Esophagus squamous epithelium (tissue), 4 donors: ENCODE data around the gene IL12A.

Source experiments
- POLR2A ChIP-seq, 4 donors: fragments of 450-650 bp; IDR thresholded peaks; one replicate each; pipeline ENCODE4 v1.6.1; 2017; ENCODE audit warnings: antibody characterized with exemption in 4 of 4, mild to moderate bottlenecking in 4 of 4, moderate library complexity in 3 of 4
- TF ChIP-seq, protein P1 (sequence below), 6 experiments: fragments of 450-650 bp in 4 of 6; fragments of 200-600 bp in 2 of 6; sonication (generic) in 2 of 6; IDR thresholded peaks; one replicate each; pipeline ENCODE4 v1.5.1; 2016 to 2019; ENCODE audit warnings: antibody characterized with exemption in 6 of 6, mild to moderate bottlenecking in 4 of 6, moderate library complexity in 4 of 6

DNA sequence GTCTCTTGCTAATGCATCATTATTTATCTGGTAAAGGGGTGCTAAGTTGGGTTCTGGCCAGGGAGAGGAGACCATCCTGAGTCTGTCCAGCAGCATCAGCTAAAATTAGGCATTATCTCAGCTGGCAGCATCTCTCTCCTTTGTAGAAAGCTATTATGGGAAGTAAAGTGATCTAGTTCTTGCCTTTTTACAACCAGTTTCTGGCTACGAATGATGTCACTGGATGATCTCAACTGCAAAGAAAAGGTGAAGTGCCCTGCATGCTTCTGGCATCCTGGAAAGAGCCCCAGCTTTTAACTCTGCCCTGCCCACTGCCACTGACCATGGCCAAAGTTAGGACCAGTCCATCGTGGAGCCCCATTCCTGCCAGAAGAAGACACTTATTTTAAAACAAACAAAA is 37.1 kb upstream of the IL12A start:
- TF ChIP-seq, protein P1, sequence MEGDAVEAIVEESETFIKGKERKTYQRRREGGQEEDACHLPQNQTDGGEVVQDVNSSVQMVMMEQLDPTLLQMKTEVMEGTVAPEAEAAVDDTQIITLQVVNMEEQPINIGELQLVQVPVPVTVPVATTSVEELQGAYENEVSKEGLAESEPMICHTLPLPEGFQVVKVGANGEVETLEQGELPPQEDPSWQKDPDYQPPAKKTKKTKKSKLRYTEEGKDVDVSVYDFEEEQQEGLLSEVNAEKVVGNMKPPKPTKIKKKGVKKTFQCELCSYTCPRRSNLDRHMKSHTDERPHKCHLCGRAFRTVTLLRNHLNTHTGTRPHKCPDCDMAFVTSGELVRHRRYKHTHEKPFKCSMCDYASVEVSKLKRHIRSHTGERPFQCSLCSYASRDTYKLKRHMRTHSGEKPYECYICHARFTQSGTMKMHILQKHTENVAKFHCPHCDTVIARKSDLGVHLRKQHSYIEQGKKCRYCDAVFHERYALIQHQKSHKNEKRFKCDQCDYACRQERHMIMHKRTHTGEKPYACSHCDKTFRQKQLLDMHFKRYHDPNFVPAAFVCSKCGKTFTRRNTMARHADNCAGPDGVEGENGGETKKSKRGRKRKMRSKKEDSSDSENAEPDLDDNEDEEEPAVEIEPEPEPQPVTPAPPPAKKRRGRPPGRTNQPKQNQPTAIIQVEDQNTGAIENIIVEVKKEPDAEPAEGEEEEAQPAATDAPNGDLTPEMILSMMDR (IDR thresholded peaks at IDR 0.05) = no peak
- no peak for TF ChIP-seq POLR2A (IDR thresholded peaks at IDR 0.05)
